Neuron (in vitro differentiated cells): ENCODE data around the gene RASGRF2.

Experiments
- H2AFZ ChIP-seq: one replicate; pipeline ENCODE4 v1.6.1; 2013; ENCODE audit warnings: low read depth, mild to moderate bottlenecking, inconsistent platforms, low read length, moderate library complexity
- H3K27me3 ChIP-seq: one replicate; pipeline ENCODE4 v1.6.1; 2013; ENCODE audit warnings: low read length; ENCODE audit not compliant: insufficient read depth
- H3K36me3 ChIP-seq: one replicate; pipeline ENCODE4 v1.6.1; 2013; ENCODE audit warnings: low read length; ENCODE audit not compliant: insufficient read depth
- H3K4me1 ChIP-seq: one replicate; pipeline ENCODE4 v1.6.1; 2013; ENCODE audit warnings: low read length; ENCODE audit not compliant: insufficient read depth
- H3K4me3 ChIP-seq: 2 replicates; pipeline ENCODE4 v1.5.1; 2013; ENCODE audit warnings: mild to moderate bottlenecking, low read length, moderate library complexity
- H3K9me3 ChIP-seq: one replicate; pipeline ENCODE4 v1.6.1; 2013; ENCODE audit warnings: low read length

The RASGRF2 gene

GRCh38 chr5:81216152-81216551 is 256.0 kb downstream of the RASGRF2 start:
- no peaks in the 10 kb centered on the region for H3K4me1 ChIP-seq
- no peaks in the 10 kb centered on the region for H3K9me3 ChIP-seq
- no peaks in the 10 kb centered on the region for H3K27me3 ChIP-seq
- no peak overlapping the region for H3K4me3 ChIP-seq
- no peaks in the 10 kb centered on the region for H3K36me3 ChIP-seq
- H2AFZ ChIP-seq: no peak overlapping the region

GRCh38 chr5:81219389-81219788 is 259.2 kb downstream of the RASGRF2 start:
- Histone ChIP-seq H2AFZ (no peak overlapping the region), H3K27me3 (no peaks in the 10 kb centered on the region), H3K4me3 (no peak overlapping the region), H3K36me3 (no peaks in the 10 kb centered on the region), H3K9me3 (no peaks in the 10 kb centered on the region), H3K4me1 (no peaks in the 10 kb centered on the region)

GRCh38 chr5:81222285-81222684 is 262.1 kb downstream of the RASGRF2 start:
- Histone ChIP-seq H3K9me3 (no peaks in the 10 kb centered on the region), H3K4me3 (no peak overlapping the region), H3K27me3 (no peaks in the 10 kb centered on the region), H2AFZ (no peak overlapping the region), H3K36me3 (no peaks in the 10 kb centered on the region), H3K4me1 (no peaks in the 10 kb centered on the region)

GRCh38 chr5:81225463-81225862 is 265.3 kb downstream of the RASGRF2 start:
- Histone ChIP-seq H3K36me3 (no peaks in the 10 kb centered on the region), H3K9me3 (no peaks in the 10 kb centered on the region), H3K4me3 (no peak overlapping the region), H3K4me1 (no peaks in the 10 kb centered on the region), H3K27me3 (no peaks in the 10 kb centered on the region), H2AFZ (no peak overlapping the region)

GRCh38 chr5:81226286-81226685 is 266.1 kb downstream of the RASGRF2 start:
- Histone ChIP-seq H3K4me3 (no peak overlapping the region), H3K27me3 (no peaks in the 10 kb centered on the region), H2AFZ (no peak overlapping the region), H3K9me3 (no peaks in the 10 kb centered on the region), H3K36me3 (no peaks in the 10 kb centered on the region), H3K4me1 (no peaks in the 10 kb centered on the region)

GRCh38 chr5:81226949-81227348 is 266.8 kb downstream of the RASGRF2 start:
- H3K4me3 ChIP-seq: no peak overlapping the region
- no peaks in the 10 kb centered on the region for H3K27me3 ChIP-seq
- H3K4me1 ChIP-seq: no peaks in the 10 kb centered on the region
- no peak overlapping the region for H2AFZ ChIP-seq
- no peaks in the 10 kb centered on the region for H3K9me3 ChIP-seq
- no peaks in the 10 kb centered on the region for H3K36me3 ChIP-seq

GRCh38 chr5:81228084-81228483 is 267.9 kb downstream of the RASGRF2 start:
- no peaks in the 10 kb centered on the region for H3K4me1 ChIP-seq
- H2AFZ ChIP-seq: no peak overlapping the region
- no peaks in the 10 kb centered on the region for H3K36me3 ChIP-seq
- H3K4me3 ChIP-seq: no peak overlapping the region
- no peaks in the 10 kb centered on the region for H3K9me3 ChIP-seq
- H3K27me3 ChIP-seq: no peaks in the 10 kb centered on the region

- peak overlapping the region; percentile 16 for H2AFZ ChIP-seq
- H3K27me3 ChIP-seq: no peaks in the 10 kb centered on the region
- no peak overlapping the region for H3K4me3 ChIP-seq
- no peaks in the 10 kb centered on the region for H3K4me1 ChIP-seq
- no peaks in the 10 kb centered on the region for H3K9me3 ChIP-seq
- H3K36me3 ChIP-seq: peaks cover 2% of the 10 kb centered on the region
Observed at GRCh38 chr5:81230416-81230815, 270.3 kb downstream of the RASGRF2 start.

GRCh38 chr5:81232464-81233079 is 272.4 kb downstream of the RASGRF2 start:
- H2AFZ ChIP-seq: no peak overlapping the region
- peaks cover 10% of the 10 kb centered on the region for H3K36me3 ChIP-seq
- no peaks in the 10 kb centered on the region for H3K4me1 ChIP-seq
- no peak overlapping the region for H3K4me3 ChIP-seq
- H3K27me3 ChIP-seq: no peaks in the 10 kb centered on the region
- H3K9me3 ChIP-seq: no peaks in the 10 kb centered on the region

- peaks cover 10% of the 10 kb centered on the region for H3K36me3 ChIP-seq
- no peaks in the 10 kb centered on the region for H3K4me1 ChIP-seq
- no peak within 1 kb of the TSS for H3K4me3 ChIP-seq
- no peaks in the 10 kb centered on the region for H3K9me3 ChIP-seq
- H3K27me3 ChIP-seq: no peaks in the 10 kb centered on the region
- H2AFZ ChIP-seq: no peak within 1 kb of the TSS
Observed at GRCh38 chr5:81233080-81233634, 273.0 kb downstream of the RASGRF2 start, which contains the start of gene CKMT2. Gene CKMT2, plus strand, starts transcription at chr5:81233322. Its CDS starts 17,811 bp downstream, at chr5:81251133.

- no peak overlapping the region for H2AFZ ChIP-seq
Observed at GRCh38 chr5:81234299-81234698, 274.1 kb downstream of the RASGRF2 start.

GRCh38 chr5:81234801-81235200 is 274.6 kb downstream of the RASGRF2 start:
- Histone ChIP-seq H3K4me1 (no peaks in the 10 kb centered on the region), H3K4me3 (no peak overlapping the region), H3K27me3 (no peaks in the 10 kb centered on the region), H3K36me3 (peaks cover 10% of the 10 kb centered on the region), H2AFZ (no peak overlapping the region), H3K9me3 (no peaks in the 10 kb centered on the region)

More at GRCh38 chr5:81234299-81234698, 274.1 kb downstream of the RASGRF2 start:
- no peak overlapping the region for H3K4me3 ChIP-seq
- H3K36me3 ChIP-seq: peaks cover 10% of the 10 kb centered on the region
- H3K9me3 ChIP-seq: no peaks in the 10 kb centered on the region
- H3K27me3 ChIP-seq: no peaks in the 10 kb centered on the region
- H3K4me1 ChIP-seq: no peaks in the 10 kb centered on the region

GRCh38 chr5:81235287-81236072 is 275.3 kb downstream of the RASGRF2 start:
- H2AFZ ChIP-seq: no peak overlapping the region
- H3K4me1 ChIP-seq: no peaks in the 10 kb centered on the region
- no peaks in the 10 kb centered on the region for H3K27me3 ChIP-seq
- H3K36me3 ChIP-seq: peaks cover 12% of the 10 kb centered on the region
- H3K4me3 ChIP-seq: no peak overlapping the region
- H3K9me3 ChIP-seq: no peaks in the 10 kb centered on the region
